ENCODE measurements around the gene SLC25A2. TPM values are rescaled to one million over a fixed set of nuclear protein-coding genes. Genes with fewer than 3 reads are reported as not detected.
"Not testable (repeated sequence)": the region's sequence is repeated elsewhere in the genome, so short reads cannot be mapped to it uniquely, and the experiment has no call there.

SLC25A2 gene
- 0.29 TPM in 1 of 2 replicates, not detected in the other for total RNA-seq

DNA sequence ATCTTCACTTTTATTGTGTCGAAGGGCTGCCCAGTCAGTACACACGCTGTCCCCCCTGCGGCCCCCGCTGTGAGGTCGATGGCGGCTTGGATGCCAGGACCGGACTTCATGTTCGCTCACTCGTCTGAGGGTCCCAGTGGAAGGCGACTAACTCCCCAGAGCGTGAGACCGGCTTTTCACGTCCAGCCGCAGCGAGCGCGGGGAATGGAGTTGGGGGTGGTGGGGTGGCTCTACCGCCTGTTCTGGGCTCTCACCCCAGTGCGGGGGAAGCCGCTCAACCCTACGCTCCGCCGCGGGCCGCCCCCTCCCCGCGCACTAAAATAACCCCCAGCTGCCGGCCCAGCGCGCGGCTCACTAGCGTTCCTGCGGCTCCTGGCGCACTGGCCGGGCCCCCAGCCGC lies at the start of gene SLC25A2:
Gene SLC25A2 (minus strand): TSS at position 294 of the 400 bp plus-strand sequence. CDS start 184 bp downstream, at position 110.
- TF ChIP-seq, protein P1, sequence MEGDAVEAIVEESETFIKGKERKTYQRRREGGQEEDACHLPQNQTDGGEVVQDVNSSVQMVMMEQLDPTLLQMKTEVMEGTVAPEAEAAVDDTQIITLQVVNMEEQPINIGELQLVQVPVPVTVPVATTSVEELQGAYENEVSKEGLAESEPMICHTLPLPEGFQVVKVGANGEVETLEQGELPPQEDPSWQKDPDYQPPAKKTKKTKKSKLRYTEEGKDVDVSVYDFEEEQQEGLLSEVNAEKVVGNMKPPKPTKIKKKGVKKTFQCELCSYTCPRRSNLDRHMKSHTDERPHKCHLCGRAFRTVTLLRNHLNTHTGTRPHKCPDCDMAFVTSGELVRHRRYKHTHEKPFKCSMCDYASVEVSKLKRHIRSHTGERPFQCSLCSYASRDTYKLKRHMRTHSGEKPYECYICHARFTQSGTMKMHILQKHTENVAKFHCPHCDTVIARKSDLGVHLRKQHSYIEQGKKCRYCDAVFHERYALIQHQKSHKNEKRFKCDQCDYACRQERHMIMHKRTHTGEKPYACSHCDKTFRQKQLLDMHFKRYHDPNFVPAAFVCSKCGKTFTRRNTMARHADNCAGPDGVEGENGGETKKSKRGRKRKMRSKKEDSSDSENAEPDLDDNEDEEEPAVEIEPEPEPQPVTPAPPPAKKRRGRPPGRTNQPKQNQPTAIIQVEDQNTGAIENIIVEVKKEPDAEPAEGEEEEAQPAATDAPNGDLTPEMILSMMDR (conservative IDR thresholded peaks at IDR 0.05; ENCODE audit: low read depth, low read length), result no peak
- no peak for DNase-seq (ENCODE audit: low read depth)
- no peak within 1 kb of the TSS for H3K4me3 ChIP-seq (ENCODE audit: low read depth, low read length)

DNA sequence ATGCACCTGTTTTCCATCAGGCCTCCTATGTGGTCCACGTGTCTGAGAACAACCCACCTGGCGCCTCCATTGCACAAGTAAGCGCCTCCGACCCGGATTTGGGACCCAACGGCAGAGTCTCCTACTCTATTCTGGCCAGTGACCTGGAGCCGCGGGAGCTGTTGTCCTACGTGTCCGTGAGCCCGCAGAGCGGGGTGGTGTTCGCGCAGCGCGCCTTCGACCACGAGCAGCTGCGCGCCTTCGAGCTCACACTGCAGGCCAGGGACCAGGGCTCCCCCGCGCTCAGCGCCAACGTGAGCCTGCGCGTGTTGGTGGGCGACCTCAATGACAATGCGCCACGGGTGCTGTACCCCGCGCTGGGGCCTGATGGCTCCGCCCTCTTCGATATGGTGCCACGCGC lies 47.7 kb upstream of the SLC25A2 start:
- TF ChIP-seq, protein P1 (conservative IDR thresholded peaks at IDR 0.05; ENCODE audit: low read depth, low read length), result no peak
- H3K4me3 ChIP-seq (ENCODE audit: low read depth, low read length), result no peak overlapping the region
- no peak for DNase-seq (ENCODE audit: low read depth)

DNA sequence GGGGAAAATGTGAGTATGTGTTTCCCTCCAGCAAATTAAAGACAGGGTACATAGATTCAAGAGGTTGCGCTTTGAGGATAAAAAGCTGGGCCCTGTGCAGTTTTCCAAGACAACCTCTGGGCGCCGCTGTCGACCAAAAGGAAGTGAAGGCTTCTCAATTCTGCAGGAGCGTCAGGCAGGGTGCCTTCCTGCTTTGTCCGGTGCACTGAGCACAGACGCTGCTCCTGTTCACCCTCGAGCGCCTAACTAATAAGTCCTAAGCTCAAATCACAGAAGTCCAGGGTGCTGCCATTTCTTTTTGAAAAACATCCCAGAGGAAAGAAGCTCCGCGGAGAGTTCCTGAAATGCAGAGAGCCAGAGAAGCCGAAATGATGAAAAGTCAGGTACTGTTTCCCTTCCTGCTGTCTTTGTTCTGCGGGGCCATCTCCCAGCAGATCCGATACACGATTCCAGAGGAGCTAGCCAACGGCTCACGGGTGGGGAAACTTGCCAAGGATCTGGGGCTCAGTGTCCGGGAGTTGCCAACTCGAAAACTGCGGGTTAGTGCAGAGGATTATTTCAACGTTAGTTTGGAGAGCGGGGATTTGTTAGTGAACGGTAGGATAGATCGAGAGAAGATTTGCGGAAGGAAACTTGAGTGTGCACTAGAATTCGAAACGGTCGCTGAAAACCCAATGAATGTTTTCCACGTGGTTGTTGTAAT lies 46.2 kb upstream of the SLC25A2 start, which contains the start of gene PCDHGB1:
Gene PCDHGB1 (plus strand): TSS at position 183 of the 703 bp plus-strand sequence. CDS start 162 bp downstream, at position 345.
- H3K4me3 ChIP-seq (ENCODE audit: low read depth, low read length), result peak within 1 kb of the TSS; percentile 37

DNA sequence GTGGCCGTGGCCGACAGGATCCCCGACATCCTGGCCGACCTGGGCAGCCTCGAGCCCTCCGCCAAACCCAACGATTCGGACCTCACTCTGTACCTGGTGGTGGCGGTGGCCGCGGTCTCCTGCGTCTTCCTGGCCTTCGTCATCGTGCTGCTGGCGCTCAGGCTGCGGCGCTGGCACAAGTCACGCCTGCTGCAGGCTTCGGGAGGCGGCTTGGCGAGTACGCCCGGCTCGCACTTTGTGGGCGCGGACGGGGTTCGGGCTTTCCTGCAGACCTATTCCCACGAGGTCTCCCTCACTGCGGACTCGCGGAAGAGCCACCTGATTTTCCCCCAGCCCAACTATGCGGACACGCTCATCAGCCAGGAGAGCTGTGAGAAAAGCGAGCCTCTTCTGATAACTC lies 42.2 kb upstream of the SLC25A2 start:
- H3K4me3 ChIP-seq (ENCODE audit: low read depth, low read length); DNase-seq (ENCODE audit: low read depth): not testable (repeated sequence)

More for the DNA sequence above, 46.2 kb upstream of the SLC25A2 start, which contains the start of gene PCDHGB1:
- TF ChIP-seq, protein P1 (conservative IDR thresholded peaks at IDR 0.05; ENCODE audit: low read depth, low read length), result peak; percentile 54
- no peak for DNase-seq (ENCODE audit: low read depth)

DNA sequence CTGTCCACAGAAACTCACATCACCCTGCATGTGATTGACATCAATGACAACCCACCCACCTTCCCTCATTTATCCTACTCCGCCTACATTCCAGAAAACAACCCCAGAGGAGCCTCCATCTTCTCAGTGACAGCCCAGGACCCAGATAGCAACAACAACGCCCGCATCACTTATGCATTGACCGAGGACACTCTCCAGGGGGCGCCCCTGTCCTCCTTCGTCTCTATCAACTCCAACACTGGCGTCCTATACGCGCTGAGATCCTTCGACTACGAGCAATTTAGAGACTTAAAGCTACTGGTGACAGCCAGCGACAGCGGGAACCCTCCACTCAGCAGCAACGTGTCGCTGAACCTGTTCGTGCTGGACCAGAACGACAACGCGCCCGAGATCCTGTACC lies 41.5 kb upstream of the SLC25A2 start:
- TF ChIP-seq, protein P1 (conservative IDR thresholded peaks at IDR 0.05; ENCODE audit: low read depth, low read length), result no peak
- DNase-seq (ENCODE audit: low read depth), result no peak
- no peak overlapping the region for H3K4me3 ChIP-seq (ENCODE audit: low read depth, low read length)

DNA sequence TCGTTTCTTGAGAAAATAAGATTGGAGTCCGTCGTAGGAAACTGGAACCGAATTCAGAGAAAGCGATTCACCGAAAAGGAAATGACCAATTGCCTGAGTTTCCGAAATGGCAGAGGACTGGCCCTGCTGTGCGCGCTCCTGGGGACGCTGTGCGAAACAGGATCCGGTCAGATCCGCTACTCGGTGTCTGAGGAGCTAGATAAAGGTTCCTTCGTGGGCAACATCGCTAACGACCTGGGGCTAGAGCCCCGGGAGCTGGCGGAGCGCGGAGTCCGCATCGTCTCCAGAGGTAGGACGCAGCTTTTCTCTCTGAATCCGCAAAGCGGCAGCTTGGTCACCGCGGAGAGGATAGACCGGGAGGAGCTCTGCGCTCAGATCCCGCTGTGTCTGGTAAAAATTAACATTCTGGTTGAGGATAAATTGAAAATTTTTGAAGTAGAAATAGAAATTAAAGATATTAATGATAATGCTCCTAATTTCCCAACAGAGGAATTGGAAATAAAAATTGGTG lies 40.2 kb upstream of the SLC25A2 start:
- DNase-seq (ENCODE audit: low read depth), result no peak
- peak overlapping the region; percentile 11 for H3K4me3 ChIP-seq (ENCODE audit: low read depth, low read length)
- TF ChIP-seq, protein P1 (conservative IDR thresholded peaks at IDR 0.05; ENCODE audit: low read depth, low read length), result no peak

DNA sequence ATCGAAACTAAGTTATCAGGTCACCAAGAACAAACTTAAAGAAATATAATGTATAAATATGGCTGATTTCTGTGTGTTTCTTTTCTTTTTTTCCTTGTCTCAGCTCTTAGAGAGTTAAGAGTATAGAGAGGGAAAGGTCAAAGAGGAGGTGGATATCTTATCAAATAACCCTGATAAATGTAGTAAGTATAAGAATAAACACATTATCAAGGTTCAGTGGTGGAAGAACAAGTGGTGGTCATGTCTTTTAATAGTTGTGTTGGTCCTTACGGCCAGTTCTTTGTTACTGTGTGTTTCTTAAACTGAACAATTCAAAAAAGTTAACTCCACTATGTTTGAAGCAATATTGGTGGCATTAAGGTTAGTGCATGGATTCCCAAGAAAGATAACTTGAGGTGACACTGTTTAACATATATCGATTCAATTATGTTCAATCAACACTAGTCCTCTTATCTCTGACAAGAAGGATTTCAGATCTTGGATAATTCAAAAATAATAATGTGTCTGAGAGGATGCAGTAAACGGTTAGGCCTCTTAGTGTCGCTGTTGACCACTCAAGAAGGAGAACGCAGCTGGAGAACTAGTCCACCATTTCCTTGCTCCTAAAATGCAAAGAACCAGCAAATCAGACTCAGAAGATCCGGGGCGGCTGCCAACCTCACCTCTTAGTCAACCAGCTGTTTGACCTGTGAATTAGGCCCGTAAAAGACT lies 39.5 kb upstream of the SLC25A2 start, which contains the start of gene PCDHGA3:
Gene PCDHGA3 (plus strand): TSS at position 588 of the 711 bp plus-strand sequence. CDS start 205 bp downstream, outside the sequence.
- peak within 1 kb of the TSS; percentile 11 for H3K4me3 ChIP-seq (ENCODE audit: low read depth, low read length)
- TF ChIP-seq, protein P1 (conservative IDR thresholded peaks at IDR 0.05; ENCODE audit: low read depth, low read length), result peak; percentile 40
- DNase-seq (ENCODE audit: low read depth), result no peak

Data from epithelial cell of proximal tubule (primary cell).